Stimulated activated naive CD4-positive, alpha-beta T cell (primary cell): ENCODE results near the gene RAPGEF3.

Experiments
- DNase-seq, 6 experiments: peaks; one replicate each; lab custom pipeline; 2025; lab: John Stamatoyannopoulos, UW

The RAPGEF3 gene

GRCh38 chr12:47758834-47759690 is at the start of gene RAPGEF3:
RAPGEF3 (minus strand) TSS chr12:47758880; CDS start chr12:47758556, 324 bp downstream.
- DNase-seq, result peak; percentile 37 to 60 (median 52)

- peak; percentile 53 to 77 (median 74) for DNase-seq
These were observed 49.4 kb upstream of the RAPGEF3 start for GRCh38 chr12:47808050-47808449.

- no peak for DNase-seq
These were observed 48.7 kb upstream of the RAPGEF3 start for GRCh38 chr12:47807338-47807737.

GRCh38 chr12:47805417-47805816 is 46.7 kb upstream of the RAPGEF3 start:
- DNase-seq, result no peak

- no peak for DNase-seq
These were observed 45.5 kb upstream of the RAPGEF3 start for GRCh38 chr12:47804171-47804570.

- no peak for DNase-seq
These were observed 44.7 kb upstream of the RAPGEF3 start for GRCh38 chr12:47803191-47803875.

- peak in 1 of 6 experiments; percentile 20 for DNase-seq
These were observed 43.6 kb upstream of the RAPGEF3 start for GRCh38 chr12:47802312-47802711.

- DNase-seq, result no peak
These were observed 43.2 kb upstream of the RAPGEF3 start for GRCh38 chr12:47801904-47802246.

- DNase-seq, result no peak
These were observed 42.7 kb upstream of the RAPGEF3 start for GRCh38 chr12:47801170-47801903.

GRCh38 chr12:47800582-47800981 is 41.9 kb upstream of the RAPGEF3 start:
- no peak for DNase-seq

- DNase-seq, result no peak
These were observed 40.8 kb upstream of the RAPGEF3 start for GRCh38 chr12:47799357-47799955.

GRCh38 chr12:47798382-47798948 is 39.8 kb upstream of the RAPGEF3 start:
- DNase-seq, result no peak

- DNase-seq, result peak in 4 of 6 experiments; percentile 25 to 50 (median 38)
These were observed 38.8 kb upstream of the RAPGEF3 start for GRCh38 chr12:47797441-47797840.

GRCh38 chr12:47795814-47796411 is 37.2 kb upstream of the RAPGEF3 start:
- DNase-seq, result no peak

GRCh38 chr12:47795121-47795813 is 36.6 kb upstream of the RAPGEF3 start:
- no peak for DNase-seq

- no peak for DNase-seq
These were observed 36.0 kb upstream of the RAPGEF3 start for GRCh38 chr12:47794679-47795078.

GRCh38 chr12:47793015-47793681 is 34.5 kb upstream of the RAPGEF3 start:
- no peak for DNase-seq

- DNase-seq, result no peak
These were observed 33.2 kb upstream of the RAPGEF3 start for GRCh38 chr12:47791874-47792273.

GRCh38 chr12:47791351-47791746 is 32.7 kb upstream of the RAPGEF3 start:
- no peak for DNase-seq

GRCh38 chr12:47790676-47791350 is 32.1 kb upstream of the RAPGEF3 start:
- DNase-seq, result no peak
